ENCODE results near the gene LAMP2.

The LAMP2 gene

DNA sequence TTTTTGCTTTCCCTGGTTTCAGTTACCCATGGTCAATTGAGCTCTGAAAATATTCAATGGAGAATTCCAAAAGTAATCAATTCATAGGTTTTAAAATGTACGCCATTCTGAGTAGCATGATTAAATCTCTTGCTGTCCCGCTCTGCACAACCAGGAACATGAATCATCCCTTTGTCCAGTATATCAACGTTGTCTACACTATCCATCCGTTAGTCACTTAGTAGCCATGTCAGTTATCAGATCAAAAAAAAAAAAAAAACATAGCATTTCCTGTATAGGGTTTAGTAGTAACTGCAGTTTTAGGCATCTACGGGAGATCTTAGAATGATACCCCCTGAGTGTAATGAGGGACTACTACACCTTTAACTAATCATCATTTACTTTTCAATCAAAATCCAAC lies 15.1 kb downstream of the LAMP2 start:
- DNase-seq = no peak

DNA sequence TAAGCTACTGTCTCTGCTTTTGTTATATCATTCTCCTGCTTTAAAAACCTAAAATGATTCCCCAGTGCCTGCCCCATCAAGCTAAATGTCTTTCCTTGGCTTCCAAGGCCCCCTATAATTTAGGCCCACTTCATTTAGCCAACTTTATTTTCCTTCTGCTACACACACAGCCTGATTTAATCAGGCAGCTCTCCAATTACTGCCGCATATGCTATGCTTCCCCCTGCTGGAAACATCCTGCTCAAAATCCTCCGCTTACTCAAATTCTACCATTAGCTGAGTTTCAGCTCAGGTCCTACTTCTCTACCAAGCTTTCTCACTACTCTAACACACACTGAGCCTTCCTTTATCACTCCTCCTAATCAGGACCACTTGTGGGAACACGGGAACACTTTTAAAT lies 17.0 kb downstream of the LAMP2 start:
- DNase-seq = no peak

DNA sequence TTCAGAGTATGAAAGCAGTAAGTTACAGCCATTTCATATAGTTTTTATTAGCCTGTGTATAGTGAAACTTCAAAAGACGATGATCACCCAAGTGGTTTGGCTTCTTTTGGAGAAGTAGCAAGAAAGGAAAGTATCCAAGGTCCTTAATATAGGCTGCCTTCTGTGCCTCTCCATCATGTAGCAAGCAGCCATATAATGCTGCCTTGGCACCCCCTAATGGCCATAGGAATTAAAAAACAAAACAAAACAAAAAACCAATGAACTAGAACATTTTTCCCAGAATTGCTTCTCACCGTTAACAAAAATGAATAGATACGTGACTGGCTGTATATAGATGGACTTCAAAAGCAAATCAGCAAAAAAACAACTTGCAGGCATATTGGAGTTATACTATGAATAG lies 18.9 kb downstream of the LAMP2 start:
- no peak for DNase-seq

DNA sequence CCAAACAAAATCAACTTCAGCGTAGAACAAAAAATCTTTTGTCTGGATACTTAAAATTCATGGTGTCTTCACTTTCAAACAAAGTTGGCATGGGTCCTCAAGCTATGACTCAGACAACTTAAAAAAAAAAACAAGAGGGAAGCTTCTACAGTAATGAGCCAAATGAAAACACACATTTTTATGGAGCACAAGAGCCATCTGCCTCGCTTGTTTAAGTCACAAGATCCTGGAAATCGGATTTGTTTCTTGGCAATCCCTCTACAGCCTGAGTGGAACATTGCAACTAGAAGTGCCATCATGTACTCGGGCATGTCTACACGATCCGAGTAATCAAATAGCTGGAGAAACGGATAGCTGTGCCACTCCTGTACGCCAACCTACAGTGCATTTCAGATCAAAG lies 22.6 kb downstream of the LAMP2 start:
- DNase-seq = no peak

DNA sequence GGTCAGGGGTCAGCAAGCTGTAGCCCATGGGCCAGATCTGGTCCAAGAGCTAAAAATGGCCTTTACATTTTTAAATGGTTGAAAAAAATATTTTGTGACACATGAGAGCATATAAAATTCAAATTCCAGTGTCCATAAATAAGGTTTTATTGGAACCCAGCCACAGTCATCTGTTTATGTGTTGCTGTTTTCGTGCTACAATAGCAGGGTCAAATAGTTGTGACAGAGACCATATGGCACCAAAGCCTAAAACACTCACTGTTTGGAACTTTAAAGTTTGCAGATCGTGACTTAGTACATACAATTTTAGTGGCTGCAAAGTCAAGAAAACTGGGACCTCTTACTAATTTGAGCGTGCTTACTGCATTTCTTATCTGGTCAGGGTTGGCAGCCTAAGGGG lies 29.2 kb downstream of the LAMP2 start:
- no peak for DNase-seq

DNA sequence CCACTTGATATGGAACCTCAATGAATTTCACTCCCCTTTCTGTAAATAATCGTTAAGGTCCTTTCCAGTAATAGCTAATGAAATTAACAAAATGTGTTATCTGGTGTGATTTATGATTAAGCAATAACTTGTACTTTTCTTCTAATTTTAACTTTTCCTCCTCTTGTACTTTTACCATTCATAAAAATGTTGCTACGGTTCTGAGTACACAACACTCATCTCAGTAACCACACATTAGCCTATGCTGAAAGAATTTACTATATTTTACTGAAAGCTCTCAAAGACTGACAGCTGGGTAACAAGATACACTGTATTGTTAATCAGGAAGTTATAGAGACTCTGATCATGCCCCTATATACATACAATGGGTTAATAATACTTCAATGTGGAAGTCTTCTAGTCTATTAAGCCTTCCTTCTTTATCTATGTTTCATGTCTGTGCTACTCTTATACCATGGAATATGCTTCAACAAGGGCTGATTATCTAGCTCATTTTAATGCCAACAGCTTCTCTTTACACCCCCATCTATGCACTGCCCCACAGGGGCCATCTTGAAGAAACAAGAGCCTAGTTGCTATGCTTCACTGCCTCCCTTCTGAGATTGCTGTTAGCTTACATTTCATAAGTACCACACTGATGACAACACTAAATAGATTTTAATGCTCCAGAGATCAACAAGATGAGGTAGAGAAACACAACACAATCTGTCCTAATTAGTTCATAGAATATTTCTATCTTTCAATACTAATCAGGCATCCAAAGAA lies 39.1 kb downstream of the LAMP2 start:
- no peak for DNase-seq

DNA sequence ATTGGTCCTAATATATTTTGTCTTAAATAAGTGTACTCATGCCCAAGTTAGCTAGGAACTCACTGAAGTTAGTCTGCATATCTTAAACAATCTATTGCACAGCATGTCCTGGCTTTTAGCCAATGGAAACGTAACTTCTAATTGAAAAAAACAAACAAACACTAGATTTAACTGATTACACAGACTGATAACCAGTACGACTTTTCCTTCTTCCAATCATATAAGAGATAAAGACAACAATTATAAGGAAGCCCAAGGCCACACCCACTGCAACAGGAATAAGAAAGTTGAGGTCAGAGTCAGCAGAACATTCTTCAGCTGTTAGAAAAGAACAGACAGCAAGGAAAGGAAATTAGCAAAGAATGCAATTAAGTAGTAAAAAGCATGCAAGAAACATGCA lies 40.8 kb downstream of the LAMP2 start:
- DNase-seq = no peak

DNA sequence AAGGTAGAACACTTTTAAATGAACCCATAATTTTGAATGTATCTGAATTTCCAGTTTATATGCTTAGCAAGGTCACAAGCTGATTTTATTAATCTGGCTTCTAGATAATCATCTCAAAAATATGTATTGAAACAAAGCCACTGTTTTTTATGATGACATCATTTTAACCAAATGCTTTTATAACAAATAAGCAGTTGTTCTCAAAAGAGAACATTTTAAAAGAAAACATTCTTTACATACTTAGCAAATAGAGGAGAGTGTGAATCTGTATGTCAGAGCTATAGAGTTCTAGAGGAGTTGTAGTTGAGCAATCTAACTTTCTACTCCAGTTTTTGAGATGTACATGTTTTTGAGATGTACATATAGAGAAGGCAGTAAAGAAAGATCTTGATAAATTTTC lies 42.5 kb downstream of the LAMP2 start:
- no peak for DNase-seq

DNA sequence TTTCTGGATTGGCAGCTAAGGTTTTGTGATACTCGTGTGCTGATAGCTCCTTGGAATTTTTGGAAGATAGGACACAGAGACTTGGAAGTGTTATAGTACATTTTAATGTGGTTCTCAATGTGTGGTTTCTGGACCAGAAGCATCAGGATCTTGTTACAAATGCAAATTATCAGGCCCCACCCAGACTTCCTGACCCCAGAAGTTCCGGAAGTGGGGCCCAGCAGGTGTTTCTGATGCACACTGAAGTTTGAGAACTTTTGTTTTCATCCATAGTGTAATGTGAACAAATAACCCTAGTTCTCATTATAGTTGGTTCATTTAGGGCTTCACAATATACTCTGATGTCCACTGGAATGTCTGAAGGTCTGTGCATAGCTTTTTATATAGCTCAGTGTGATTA lies 49.6 kb downstream of the LAMP2 start:
- no peak for DNase-seq

DNA sequence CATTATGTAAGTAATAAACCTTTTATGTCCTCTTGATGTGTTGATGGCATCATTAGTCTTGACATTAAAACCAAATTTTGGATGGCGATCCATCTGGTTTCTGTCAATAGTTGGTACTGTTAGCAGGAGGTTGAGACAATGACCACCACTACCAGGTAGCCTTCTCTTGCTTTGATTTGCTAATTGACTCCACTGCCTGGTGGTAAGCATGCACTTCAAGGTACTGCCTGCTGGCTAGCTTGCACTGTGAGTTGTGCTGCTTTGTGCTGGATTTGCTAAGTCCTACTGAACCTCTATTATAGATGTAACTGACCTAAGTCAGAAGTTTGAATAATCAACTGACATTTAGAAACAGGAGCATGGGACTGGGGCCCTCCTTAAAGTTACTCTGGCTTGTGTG lies 60.9 kb downstream of the LAMP2 start:
- no peak for DNase-seq

DNA sequence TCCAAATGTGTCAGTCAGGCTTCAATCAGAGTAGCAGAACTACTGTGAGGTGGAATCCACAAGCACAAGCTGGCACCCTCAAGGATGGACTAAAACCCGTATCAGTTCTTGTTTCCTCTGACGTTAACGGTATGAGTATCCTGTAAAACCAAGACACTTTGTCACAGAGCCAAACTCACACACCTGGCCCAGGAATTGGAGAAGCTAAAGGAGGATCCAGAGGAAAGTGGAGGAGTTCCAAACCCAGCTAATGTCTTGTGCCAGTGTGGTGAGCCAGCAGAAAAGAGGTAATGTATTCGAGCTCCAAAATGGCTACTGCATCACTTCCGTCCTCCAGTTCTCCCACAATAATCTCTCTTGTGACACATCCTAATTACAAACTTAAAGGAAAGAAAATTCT lies 62.5 kb downstream of the LAMP2 start:
- no peak for DNase-seq

DNA sequence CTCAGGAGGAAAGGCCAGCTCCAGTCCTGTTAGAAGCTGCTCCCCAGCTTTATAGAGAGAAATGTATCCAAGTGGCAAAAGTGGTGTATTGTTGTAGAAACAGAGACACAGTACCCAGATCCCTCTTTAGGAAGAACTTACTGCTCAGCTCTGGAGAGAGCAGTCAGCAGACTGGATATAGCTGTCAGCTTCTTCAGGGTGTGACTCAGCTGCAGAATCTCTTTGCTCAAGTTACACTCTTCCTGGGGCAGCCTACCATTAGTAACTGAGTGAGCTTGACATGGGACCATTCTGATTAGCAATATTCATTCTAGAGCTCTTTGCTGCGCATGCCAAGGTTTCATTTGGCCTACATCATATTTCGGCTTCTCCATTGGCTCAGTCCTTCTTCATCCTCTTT lies 66.7 kb downstream of the LAMP2 start:
- DNase-seq = no peak

DNA sequence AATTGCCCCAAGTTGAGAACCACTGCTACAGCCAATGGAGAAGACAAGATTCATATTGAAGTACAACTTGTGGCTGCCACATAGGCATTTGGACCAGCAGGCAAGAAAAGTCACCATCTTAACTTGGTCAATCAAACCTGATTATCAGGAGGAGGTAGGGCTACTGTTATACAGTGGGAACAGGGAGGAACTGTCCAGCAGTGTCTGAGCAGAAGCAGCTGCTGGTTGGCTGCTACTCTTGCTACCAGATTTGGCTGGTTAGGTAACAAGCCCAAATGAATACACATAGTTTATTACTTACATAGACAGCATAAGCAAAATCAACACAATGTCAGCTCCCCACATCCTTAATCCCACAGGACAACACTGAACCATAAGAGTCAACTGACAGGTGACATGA lies 67.8 kb downstream of the LAMP2 start:
- no peak for DNase-seq

DNA sequence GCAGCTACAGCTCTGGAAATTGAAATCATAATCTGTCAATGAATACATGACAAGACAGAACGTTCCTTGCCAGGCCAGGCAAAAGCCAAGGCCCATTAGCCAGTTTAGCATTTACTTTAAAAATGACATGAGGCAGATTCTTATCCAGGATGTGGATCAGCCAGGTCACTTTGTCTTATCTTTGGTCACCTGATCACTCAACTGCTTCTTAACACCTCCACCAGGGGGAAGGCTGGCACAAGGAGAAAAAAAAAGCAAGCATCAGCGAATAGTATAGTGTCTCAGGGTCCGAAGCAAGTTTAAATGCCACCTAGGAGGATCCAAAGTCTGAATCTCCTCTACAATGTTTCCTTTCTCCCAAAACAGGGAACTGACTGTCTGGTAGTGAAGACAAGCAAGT lies 88.4 kb downstream of the LAMP2 start:
- DNase-seq = no peak

DNA sequence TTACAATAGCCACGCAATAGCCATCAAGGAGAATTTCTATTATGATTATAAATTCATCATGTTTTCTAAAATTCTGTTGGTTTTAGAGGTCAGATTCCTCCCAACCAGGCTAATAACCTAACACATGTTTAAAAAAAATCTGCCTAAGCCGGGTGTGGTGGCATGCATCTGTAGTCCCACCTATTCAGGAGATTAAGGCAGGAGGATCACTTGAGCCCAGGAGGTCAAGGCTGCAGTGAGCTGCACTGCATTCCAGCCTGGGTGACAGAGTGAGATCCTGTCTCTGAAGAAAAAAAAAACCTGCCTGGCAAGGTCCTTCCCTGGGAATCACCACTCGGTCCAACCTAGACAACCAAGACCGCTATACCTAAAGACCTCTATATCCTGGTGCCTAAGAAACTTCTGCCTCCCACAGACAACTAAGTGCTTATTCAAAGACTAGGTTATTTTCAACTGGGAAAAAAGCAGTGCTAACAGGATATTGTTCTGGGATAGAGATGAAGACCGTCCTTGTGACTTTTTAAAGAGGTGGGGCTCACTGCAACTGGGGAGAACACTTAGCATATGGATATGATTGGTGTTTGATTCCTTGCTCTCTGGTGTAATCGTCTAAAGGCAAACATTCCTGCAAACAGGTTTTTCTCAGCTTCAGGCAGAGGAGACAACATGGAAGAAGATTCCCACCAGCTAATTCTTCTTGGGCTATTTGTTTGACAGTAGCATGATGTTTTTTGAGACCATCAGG lies 89.0 kb downstream of the LAMP2 start:
- DNase-seq = no peak

DNA sequence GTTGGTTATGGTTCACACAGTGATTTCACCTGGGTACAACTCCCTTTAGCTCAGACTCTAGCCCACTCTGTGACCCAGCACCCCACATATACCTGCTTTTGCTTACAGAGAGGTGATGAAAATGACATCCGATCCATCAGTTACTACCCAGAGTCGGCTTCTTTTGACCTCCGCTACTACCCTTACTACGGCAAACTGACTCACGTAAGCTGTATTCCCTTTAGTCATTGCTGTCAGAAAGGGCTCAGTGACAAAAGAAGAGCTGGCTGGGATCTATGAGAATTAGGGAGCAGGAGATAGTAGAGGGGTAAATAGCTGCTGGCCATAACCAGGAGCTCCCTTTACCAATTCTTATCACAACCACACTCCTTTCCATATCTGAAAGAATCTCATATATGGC lies 90.5 kb downstream of the LAMP2 start:
- DNase-seq = no peak
